Measurements from ENCODE around the gene MAP9. TPM values are rescaled to one million over a fixed set of nuclear protein-coding genes. Genes with fewer than 3 reads are reported as not detected.

Gene MAP9
- total and polyA plus RNA-seq, 10 donors, result 1.1 to 11.7 (median 4.9) TPM

DNA sequence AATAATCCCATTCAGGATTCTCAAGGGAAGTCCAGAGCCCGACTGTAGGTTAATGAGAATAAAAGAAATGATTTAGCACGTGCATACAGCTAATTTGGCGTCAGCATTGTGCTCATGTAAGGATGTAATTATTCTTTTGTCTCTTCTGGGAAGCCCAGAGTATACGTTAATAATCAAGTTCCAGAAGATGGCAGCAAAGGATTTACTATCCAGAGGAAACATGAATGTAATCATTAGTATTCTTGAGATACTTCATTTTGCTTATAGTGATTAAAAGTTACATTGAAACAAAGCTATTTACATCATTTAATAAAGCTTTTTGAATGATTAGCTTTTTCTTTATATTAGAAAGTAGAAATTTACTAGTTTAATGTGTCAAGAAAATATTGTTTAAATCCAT lies 27.1 kb upstream of the MAP9 start:
- no peaks in the 10 kb centered on the region for H3K36me3 ChIP-seq
- H3K27me3 ChIP-seq (replicated peaks in 1 of 7), result no peaks in the 10 kb centered on the region
- H3K27ac ChIP-seq, result no peak overlapping the region
- no peaks in the 10 kb centered on the region for H3K4me1 ChIP-seq
- 10 to 27% (median 12%) methylated on average over 4 of the region's 4 CpGs for WGBS, 5 donors
- DNase-seq, result no peak
- H3K9me3 ChIP-seq, result no peaks in the 10 kb centered on the region
- intact Hi-C loops (cut with DNase I; ENCODE audit: low total_unique reads), result no loop called here
- TF ChIP-seq POLR2A (IDR thresholded peaks at IDR 0.05), result no peak
- TF ChIP-seq, protein P1, sequence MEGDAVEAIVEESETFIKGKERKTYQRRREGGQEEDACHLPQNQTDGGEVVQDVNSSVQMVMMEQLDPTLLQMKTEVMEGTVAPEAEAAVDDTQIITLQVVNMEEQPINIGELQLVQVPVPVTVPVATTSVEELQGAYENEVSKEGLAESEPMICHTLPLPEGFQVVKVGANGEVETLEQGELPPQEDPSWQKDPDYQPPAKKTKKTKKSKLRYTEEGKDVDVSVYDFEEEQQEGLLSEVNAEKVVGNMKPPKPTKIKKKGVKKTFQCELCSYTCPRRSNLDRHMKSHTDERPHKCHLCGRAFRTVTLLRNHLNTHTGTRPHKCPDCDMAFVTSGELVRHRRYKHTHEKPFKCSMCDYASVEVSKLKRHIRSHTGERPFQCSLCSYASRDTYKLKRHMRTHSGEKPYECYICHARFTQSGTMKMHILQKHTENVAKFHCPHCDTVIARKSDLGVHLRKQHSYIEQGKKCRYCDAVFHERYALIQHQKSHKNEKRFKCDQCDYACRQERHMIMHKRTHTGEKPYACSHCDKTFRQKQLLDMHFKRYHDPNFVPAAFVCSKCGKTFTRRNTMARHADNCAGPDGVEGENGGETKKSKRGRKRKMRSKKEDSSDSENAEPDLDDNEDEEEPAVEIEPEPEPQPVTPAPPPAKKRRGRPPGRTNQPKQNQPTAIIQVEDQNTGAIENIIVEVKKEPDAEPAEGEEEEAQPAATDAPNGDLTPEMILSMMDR (IDR thresholded peaks at IDR 0.05 in 8 of 11, conservative IDR thresholded peaks at IDR 0.05 in 3 of 11), result peak in 3 of 11 experiments; percentile 7 to 13 (median 12)
- H3K4me3 ChIP-seq, result no peak overlapping the region

DNA sequence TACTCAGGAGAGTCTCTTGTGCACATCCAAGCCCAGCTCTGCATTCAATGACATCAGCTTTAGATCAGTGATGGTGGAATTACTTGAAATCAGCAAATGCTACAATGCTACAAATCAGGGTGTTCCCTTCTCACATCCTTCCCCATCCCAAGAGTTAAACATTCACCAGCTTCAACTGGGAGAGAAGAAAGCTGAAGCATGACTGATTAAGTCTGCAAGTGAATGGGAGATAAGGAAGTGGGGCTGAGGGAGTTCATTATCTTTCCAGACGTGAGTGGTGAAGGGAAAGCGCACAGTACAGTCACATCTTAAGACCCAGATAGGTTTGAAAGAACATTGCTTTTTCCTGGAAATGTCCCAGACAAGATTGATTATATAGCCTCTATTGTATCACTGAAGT lies 26.2 kb upstream of the MAP9 start:
- intact Hi-C loops (cut with DNase I; ENCODE audit: low total_unique reads), result no loop called here

DNA sequence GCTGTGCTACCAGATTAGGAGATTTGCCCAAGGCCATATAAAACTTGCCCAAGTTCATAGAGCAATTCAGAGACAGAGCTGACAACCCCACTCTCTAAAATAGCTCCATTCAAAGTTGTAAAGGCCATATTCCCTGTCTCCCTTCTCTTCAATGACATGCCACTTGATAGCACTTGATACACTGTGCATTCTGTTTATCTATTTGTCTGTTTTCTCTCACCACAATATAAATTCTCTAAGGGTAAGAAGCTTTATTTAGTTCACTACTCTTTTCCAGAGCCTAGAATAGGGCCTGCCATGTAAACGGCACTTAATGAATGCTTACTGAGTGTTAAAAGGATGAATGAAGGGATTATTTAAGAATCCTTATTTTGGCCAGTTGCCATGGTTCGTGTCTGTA lies 24.1 kb upstream of the MAP9 start:
- H3K27me3 ChIP-seq (replicated peaks in 1 of 7), result peaks cover 0 to 3% (median 0%) of the 10 kb centered on the region in 7 donors
- H3K4me3 ChIP-seq, result no peak overlapping the region
- intact Hi-C loops (cut with DNase I; ENCODE audit: low total_unique reads), result no loop called here
- H3K9me3 ChIP-seq, result peaks cover 0 to 6% (median 0%) of the 10 kb centered on the region in 8 donors
- 65 to 84% (median 71%) methylated on average over 2 of the region's 2 CpGs for WGBS, 5 donors
- DNase-seq, result no peak
- no peaks in the 10 kb centered on the region for H3K36me3 ChIP-seq
- TF ChIP-seq, protein P1 (IDR thresholded peaks at IDR 0.05 in 8 of 11, conservative IDR thresholded peaks at IDR 0.05 in 3 of 11), result no peak
- TF ChIP-seq POLR2AphosphoS5 (IDR thresholded peaks at IDR 0.05), result no peak
- TF ChIP-seq POLR2A (IDR thresholded peaks at IDR 0.05), result no peak
- H3K4me1 ChIP-seq, result no peaks in the 10 kb centered on the region
- no peak overlapping the region for H3K27ac ChIP-seq

More for the DNA sequence above, 26.2 kb upstream of the MAP9 start:
- TF ChIP-seq, protein P1 (IDR thresholded peaks at IDR 0.05 in 8 of 11, conservative IDR thresholded peaks at IDR 0.05 in 3 of 11), result no peak
- TF ChIP-seq POLR2AphosphoS5 (IDR thresholded peaks at IDR 0.05), result no peak
- TF ChIP-seq POLR2A (IDR thresholded peaks at IDR 0.05), result no peak
- DNase-seq, result no peak
- Histone ChIP-seq H3K36me3 (no peaks in the 10 kb centered on the region), H3K4me1 (no peaks in the 10 kb centered on the region), H3K27me3 (replicated peaks in 1 of 7) (no peaks in the 10 kb centered on the region), H3K9me3 (no peaks in the 10 kb centered on the region), H3K27ac (no peak overlapping the region), H3K4me3 (no peak overlapping the region)
- 51 to 68% (median 63%) methylated on average over 2 of the region's 2 CpGs for WGBS, 5 donors

DNA sequence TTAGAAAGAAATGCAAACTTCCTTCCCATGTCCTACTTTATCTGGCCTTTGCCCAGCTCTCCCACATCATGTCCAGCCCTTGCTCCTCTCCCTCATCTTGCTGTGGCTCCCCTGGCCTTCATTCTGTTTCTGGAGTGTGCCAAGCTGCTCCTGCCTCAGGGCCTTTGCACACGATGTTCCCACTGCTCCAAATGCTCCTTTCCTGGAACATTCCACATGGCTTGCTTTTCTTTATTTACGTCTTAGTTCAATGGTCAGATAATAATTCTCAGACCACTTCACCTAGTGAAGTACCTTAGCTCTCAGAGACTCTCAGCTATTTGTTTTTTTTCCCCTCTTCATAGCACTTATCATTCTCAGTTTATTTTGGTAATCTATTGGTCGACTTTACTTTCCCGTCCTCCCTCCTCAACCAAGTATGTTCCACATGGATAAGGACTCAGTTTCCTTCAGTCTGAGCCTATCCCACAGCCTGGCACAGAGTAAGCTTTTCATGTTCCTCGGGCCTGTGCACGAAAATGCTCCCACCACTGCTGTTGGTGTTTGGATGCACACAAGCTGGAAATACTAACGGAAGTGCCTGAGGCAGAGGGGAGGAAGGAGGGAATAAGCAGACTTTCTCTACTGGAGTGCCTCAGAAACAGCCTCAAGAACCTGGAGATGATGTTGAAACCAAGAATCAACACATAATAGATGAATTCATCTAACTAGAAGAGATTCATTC lies 23.4 kb upstream of the MAP9 start:
- peaks cover 0 to 6% (median 0%) of the 10 kb centered on the region in 8 donors for H3K9me3 ChIP-seq

More for the DNA sequence above, 23.4 kb upstream of the MAP9 start:
- WGBS, 5 donors, result 67 to 87% (median 74%) methylated on average over 7 of the region's 7 CpGs
- no peak overlapping the region for H3K4me3 ChIP-seq
- H3K36me3 ChIP-seq, result no peaks in the 10 kb centered on the region
- peaks cover 0 to 3% (median 0%) of the 10 kb centered on the region in 7 donors for H3K27me3 ChIP-seq (replicated peaks in 1 of 7)
- H3K27ac ChIP-seq, result no peak overlapping the region
- DNase-seq, result no peak
- no peaks in the 10 kb centered on the region for H3K4me1 ChIP-seq
- no peak for TF ChIP-seq POLR2AphosphoS5 (IDR thresholded peaks at IDR 0.05)
- TF ChIP-seq, protein P1 (IDR thresholded peaks at IDR 0.05 in 8 of 11, conservative IDR thresholded peaks at IDR 0.05 in 3 of 11), result no peak
- intact Hi-C loops (cut with DNase I; ENCODE audit: low total_unique reads), result no loop called here
